Measurements from ENCODE around the gene SLC25A42. TPM values are rescaled to one million over a fixed set of nuclear protein-coding genes. Genes with fewer than 3 reads are reported as not detected.

Gene SLC25A42
- total and polyA plus RNA-seq, 2 donors (not counting 1 experiment from before 2014, with no cell fraction given), result 36.5 to 83.9 TPM

- peaks cover 88% of the 10 kb centered on the region for H3K79me2 ChIP-seq (ENCODE audit: control insufficient read depth, insufficient read depth, low read length)
- Mint-ChIP-seq H3K4me1 (peaks cover 21% of the 10 kb centered on the region), H3K27ac (no peak overlapping the region), H3K9me3 (ENCODE audit: insufficient read depth) (no peaks in the 10 kb centered on the region), H3K4me3 (no peak overlapping the region), H3K27me3 (no peaks in the 10 kb centered on the region)
- H3K27ac ChIP-seq (ENCODE audit: low read length in 2 of 2), result no peak overlapping the region
- no peaks in the 10 kb centered on the region for H3K27me3 ChIP-seq (replicated peaks in 1 of 4; ENCODE audit: control extremely low read depth in 1 of 4, control insufficient read depth in 3 of 4, insufficient read depth in 4 of 4, low read length in 3 of 4)
- DNase-seq (no peak), ATAC-seq (ENCODE audit: low read depth) (no peak)
- no peak overlapping the region for H3K9ac ChIP-seq (ENCODE audit: low read length)
- H3K4me1 ChIP-seq (ENCODE audit: control insufficient read depth in 2 of 2, insufficient read depth in 2 of 2, low read length in 2 of 2), result no peaks in the 10 kb centered on the region
- H3K9me3 ChIP-seq (ENCODE audit: control extremely low read depth in 1 of 3, control insufficient read depth in 2 of 3, insufficient read depth in 1 of 3, low read length in 2 of 3), result no peaks in the 10 kb centered on the region
- no peak for TF ChIP-seq EZH2 (IDR thresholded peaks at IDR 0.05; ENCODE audit: borderline replicate concordance, insufficient read depth, low read depth, low read length, poor library complexity, severe bottlenecking)
- no peak for TF ChIP-seq CTCF (IDR thresholded peaks at IDR 0.05)
- 98% methylated on average over 11 of the region's 11 CpGs for whole genome bisulfite sequencing (ENCODE audit: insufficient coverage)
- H3K4me3 ChIP-seq (ENCODE audit: control extremely low read depth in 1 of 5, extremely low read depth in 1 of 5, insufficient read depth in 1 of 5, low read depth in 2 of 5, low read length in 4 of 5), result no peak overlapping the region
- H4K20me1 ChIP-seq (ENCODE audit: control insufficient read depth, insufficient read depth, low read length, poor library complexity, severe bottlenecking), result peaks cover 36% of the 10 kb centered on the region
- intact Hi-C loops (cut with micrococcal nuclease), result no loop called here
- CTCF ChIA-PET, result no interaction called here
- POLR2A ChIA-PET, result no interaction called here
- peaks cover 5 to 57% of the 10 kb centered on the region in 2 experiments for H3K36me3 ChIP-seq (replicated peaks in 1 of 2; ENCODE audit: control extremely low read depth in 1 of 2, control insufficient read depth in 1 of 2, extremely low read depth in 1 of 2, insufficient read depth in 2 of 2, low read length in 1 of 2)
- H2AFZ ChIP-seq (ENCODE audit: insufficient read depth, low read depth, low read length, poor library complexity, severe bottlenecking), result no peak overlapping the region
- H3K4me2 ChIP-seq (replicated peaks; ENCODE audit: low read depth, low read length, poor library complexity, severe bottlenecking), result no peak overlapping the region
Measured at GRCh38 chr19:19025861-19026260, 37.9 kb upstream of the SLC25A42 start.

- Mint-ChIP-seq H3K27ac (no peak overlapping the region), H3K9me3 (ENCODE audit: insufficient read depth) (no peaks in the 10 kb centered on the region), H3K4me3 (no peak overlapping the region), H3K27me3 (no peaks in the 10 kb centered on the region), H3K4me1 (peaks cover 20% of the 10 kb centered on the region)
- intact Hi-C loops (cut with micrococcal nuclease), result no loop called here
- DNase-seq (no peak), ATAC-seq (ENCODE audit: low read depth) (no peak)
- 88% methylated on average over 8 of the region's 10 CpGs for WGBS (ENCODE audit: insufficient coverage)
- no peak overlapping the region for H3K9ac ChIP-seq (ENCODE audit: low read length)
- no peaks in the 10 kb centered on the region for H3K4me1 ChIP-seq (ENCODE audit: control insufficient read depth in 2 of 2, insufficient read depth in 2 of 2, low read length in 2 of 2)
- H3K4me2 ChIP-seq (replicated peaks; ENCODE audit: low read depth, low read length, poor library complexity, severe bottlenecking), result no peak overlapping the region
- H4K20me1 ChIP-seq (ENCODE audit: control insufficient read depth, insufficient read depth, low read length, poor library complexity, severe bottlenecking), result peaks cover 36% of the 10 kb centered on the region
- no peak overlapping the region for H2AFZ ChIP-seq (ENCODE audit: insufficient read depth, low read depth, low read length, poor library complexity, severe bottlenecking)
- H3K9me3 ChIP-seq (ENCODE audit: control extremely low read depth in 1 of 3, control insufficient read depth in 2 of 3, insufficient read depth in 1 of 3, low read length in 2 of 3), result no peaks in the 10 kb centered on the region
- no peaks in the 10 kb centered on the region for H3K27me3 ChIP-seq (replicated peaks in 1 of 4; ENCODE audit: control extremely low read depth in 1 of 4, control insufficient read depth in 3 of 4, insufficient read depth in 4 of 4, low read length in 3 of 4)
- H3K36me3 ChIP-seq (replicated peaks in 1 of 2; ENCODE audit: control extremely low read depth in 1 of 2, control insufficient read depth in 1 of 2, extremely low read depth in 1 of 2, insufficient read depth in 2 of 2, low read length in 1 of 2), result peaks cover 5 to 57% of the 10 kb centered on the region in 2 experiments
- TF ChIP-seq CTCF (IDR thresholded peaks at IDR 0.05) (no peak), EZH2 (IDR thresholded peaks at IDR 0.05; ENCODE audit: borderline replicate concordance, insufficient read depth, low read depth, low read length, poor library complexity, severe bottlenecking) (no peak)
- H3K4me3 ChIP-seq (ENCODE audit: control extremely low read depth in 1 of 5, extremely low read depth in 1 of 5, insufficient read depth in 1 of 5, low read depth in 2 of 5, low read length in 4 of 5), result no peak overlapping the region
- CTCF ChIA-PET, result no interaction called here
- H3K27ac ChIP-seq (ENCODE audit: low read length in 2 of 2), result no peak overlapping the region
- H3K79me2 ChIP-seq (ENCODE audit: control insufficient read depth, insufficient read depth, low read length), result peaks cover 89% of the 10 kb centered on the region
- POLR2A ChIA-PET, result no interaction called here
Measured at GRCh38 chr19:19026299-19026971, 37.4 kb upstream of the SLC25A42 start.
